HG03378 (cell line): ENCODE measurements around the gene ATPAF1.
A peak's percentile ranks its signal among the peaks of the same experiment; 100 is the strongest.
"Not testable (repeated sequence)": the region's sequence is repeated elsewhere in the genome, so short reads cannot be mapped to it uniquely, and the experiment has no call there.

Source experiments
- ATAC-seq: cut with Tn5 transposase; IDR thresholded peaks from one replicate; pipeline ENCODE4 v1.9.1; 2021; ENCODE audit warnings: mild to moderate bottlenecking, moderate library complexity; ENCODE audit not compliant: unreplicated experiment

The ATPAF1 gene

GRCh38 chr1:46681333-46682034, 13.3 kb upstream of the ATPAF1 start:
- no peak for ATAC-seq

- ATAC-seq: no peak
Observed at GRCh38 chr1:46679789-46680573, 11.8 kb upstream of the ATPAF1 start.

DNA sequence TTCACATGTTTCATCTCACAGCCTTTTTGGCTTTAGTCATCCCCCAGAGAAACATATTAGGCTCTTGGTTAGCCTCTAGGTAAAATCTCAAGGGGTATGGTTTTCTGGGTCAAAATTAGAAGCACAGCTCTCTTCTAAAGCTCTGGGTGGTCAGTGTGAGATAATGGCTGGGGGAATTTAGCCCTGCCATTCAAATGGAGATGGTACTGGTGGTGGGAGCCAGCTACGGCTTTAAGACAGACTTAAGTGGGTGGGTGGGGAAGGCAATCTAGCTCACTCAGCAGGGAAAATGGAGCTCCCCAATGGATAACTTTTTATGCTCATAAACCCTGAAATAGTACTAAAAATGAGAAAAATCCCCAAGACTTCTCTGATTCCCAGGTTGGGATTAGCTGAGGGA, 9.2 kb upstream of the ATPAF1 start:
- no peak for ATAC-seq

- ATAC-seq: no peak
Observed at GRCh38 chr1:46676531-46676930, 8.4 kb upstream of the ATPAF1 start.

- peak; percentile 55 for ATAC-seq
Observed at GRCh38 chr1:46675549-46676314, 7.6 kb upstream of the ATPAF1 start.

GRCh38 chr1:46673749-46674182, 5.6 kb upstream of the ATPAF1 start:
- ATAC-seq: no peak

DNA sequence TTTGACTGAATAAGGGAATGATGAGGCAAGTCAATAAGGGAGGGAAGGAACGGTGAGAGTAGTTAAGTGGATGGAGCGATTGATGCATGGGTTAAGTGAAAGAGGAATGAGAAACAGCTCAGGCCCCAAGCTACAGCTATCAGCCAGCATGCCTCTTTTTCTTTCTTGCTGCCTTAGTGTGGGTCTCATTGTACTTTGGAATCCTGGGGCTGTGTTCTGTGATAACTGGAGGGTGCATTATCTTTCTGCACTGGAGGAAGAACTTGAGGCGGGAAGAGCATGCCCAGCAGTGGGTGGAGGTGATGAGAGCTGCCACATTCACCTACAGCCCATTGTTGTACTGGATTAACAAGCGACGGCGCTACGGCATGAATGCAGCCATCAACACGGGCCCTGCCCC, 4.5 kb upstream of the ATPAF1 start:
- ATAC-seq: no peak

GRCh38 chr1:46671554-46671953, 3.4 kb upstream of the ATPAF1 start, which contains the start of gene TEX38:
TEX38 (plus strand) TSS chr1:46671854; CDS start chr1:46671935, 81 bp downstream.
- ATAC-seq: no peak

DNA sequence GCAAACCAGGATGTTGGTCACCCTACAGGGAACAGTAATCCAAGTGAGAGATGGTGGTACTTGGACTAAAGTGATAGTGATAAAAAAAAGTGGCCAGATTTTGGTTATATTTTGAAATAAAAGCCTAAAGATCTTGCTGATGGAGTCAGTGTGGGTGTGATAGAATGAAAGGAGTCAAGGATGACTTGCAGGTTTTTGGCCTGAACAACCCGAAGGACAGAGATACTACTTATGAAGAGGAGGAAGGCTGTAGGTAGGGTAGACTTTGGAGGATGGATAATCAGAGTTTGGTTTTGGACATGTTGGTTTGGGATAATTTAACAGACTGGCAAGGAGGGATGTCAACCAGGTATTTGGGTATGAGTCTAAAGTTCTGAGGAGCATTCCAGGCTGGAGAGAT, 2.0 kb upstream of the ATPAF1 start:
- ATAC-seq: no peak

DNA sequence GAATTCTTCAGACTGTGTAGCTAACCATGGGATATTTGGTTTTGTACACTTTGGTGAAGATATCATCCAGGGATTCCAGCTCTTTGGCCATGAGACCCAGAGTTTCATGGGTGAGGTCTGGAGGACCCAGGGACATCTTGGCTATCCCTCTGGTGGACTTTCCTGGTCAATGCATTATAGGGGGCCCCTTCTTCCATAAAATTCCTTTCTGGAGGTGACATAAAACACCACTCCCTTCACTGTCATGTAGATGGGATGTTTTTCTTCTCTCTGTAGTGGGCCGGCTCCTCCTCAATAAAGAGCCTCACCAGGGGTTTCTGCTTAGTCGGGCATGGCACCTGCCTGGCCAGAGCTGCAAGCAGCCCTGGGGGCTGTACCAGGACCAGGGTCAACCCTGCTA, 2.2 kb downstream of the ATPAF1 start:
- ATAC-seq: no peak

DNA sequence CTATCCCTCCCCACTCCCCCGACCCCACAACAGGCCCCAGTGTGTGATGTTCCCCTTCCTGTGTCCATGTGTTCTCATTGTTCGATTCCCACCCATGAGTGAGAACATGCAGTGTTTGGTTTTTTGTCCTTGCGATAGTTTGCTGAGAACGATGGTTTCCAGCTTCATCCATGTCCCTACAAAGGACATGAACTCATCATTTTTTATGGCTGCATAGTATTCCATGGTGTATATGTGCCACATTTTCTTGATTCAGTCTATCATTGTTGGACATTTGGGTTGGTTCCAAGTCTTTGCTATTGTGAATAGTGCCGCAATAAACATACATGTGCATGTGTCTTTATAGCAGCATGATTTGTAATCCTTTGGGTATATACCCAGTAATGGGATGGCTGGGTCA, 5.2 kb downstream of the ATPAF1 start:
- not testable (repeated sequence) for ATAC-seq

DNA sequence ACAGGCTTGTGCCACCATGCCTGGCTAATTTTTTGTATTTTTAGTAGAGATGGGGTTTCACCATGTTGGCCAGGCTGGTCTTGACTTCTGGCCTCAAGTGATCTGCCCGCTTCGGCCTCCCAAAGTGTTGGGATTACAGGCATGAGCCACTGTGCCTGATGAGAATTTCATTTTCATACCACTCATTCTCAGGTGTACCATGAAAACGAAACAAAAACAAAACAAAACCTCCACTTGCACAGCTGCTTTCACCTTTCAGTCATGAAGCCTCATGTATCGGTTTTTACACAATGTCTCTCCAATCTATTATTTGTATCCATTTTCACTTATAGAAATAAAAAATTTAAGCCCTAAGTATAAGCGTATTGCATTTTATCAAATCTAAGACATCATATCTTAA, 8.0 kb downstream of the ATPAF1 start:
- ATAC-seq: peak; percentile 61

DNA sequence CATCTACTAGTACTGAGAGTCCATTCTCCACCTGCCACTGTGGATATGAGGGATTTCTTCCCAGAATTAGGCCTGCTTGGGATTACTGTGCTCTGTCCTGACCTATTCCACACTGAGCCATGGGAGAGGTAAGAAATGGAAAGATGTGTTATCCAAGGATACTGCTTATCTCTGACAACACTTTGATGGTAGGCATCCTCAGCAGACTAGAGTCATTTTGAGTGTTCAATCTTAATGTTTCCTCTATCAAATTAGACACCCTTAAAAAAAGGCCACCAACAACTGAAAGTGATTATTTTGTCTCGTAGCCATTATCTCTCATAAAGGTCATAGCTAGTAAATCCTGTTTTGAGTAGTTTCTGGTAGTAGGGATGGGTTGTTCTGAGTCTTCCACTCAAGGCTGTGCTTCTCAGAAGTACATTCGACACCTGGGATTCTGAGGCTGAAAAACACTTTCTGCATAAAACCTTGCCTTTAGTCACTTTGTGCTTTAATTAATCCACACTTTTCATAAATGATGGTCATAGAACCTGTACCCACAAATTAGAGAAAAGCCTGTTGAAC, 8.8 kb downstream of the ATPAF1 start:
- ATAC-seq: no peak

GRCh38 chr1:46657775-46658174, 10.4 kb downstream of the ATPAF1 start:
- no peak for ATAC-seq

DNA sequence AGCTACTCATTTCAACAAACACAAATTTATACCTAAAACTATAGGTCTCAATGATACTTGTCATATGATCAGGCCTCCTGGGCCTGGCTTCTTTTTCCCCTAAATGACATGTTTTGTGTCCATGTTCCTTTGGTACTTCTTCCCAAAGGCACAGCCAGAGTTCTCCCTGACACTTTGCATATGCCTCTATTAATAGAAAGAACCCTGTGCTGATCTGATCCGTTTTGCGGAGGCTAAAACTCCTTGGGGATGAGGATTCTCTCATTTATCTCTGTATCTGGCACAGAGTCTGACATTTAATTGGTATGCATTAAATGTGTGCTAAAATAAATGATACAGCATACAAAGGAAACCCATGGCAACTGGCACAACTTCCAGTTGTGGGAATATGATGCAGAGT, 11.5 kb downstream of the ATPAF1 start:
- ATAC-seq: no peak

- ATAC-seq: no peak
Observed at GRCh38 chr1:46655848-46656247, 12.3 kb downstream of the ATPAF1 start.

- not testable (repeated sequence) for ATAC-seq
Observed at GRCh38 chr1:46654698-46655097, 13.5 kb downstream of the ATPAF1 start.

GRCh38 chr1:46654012-46654411, 14.2 kb downstream of the ATPAF1 start:
- no peak for ATAC-seq

DNA sequence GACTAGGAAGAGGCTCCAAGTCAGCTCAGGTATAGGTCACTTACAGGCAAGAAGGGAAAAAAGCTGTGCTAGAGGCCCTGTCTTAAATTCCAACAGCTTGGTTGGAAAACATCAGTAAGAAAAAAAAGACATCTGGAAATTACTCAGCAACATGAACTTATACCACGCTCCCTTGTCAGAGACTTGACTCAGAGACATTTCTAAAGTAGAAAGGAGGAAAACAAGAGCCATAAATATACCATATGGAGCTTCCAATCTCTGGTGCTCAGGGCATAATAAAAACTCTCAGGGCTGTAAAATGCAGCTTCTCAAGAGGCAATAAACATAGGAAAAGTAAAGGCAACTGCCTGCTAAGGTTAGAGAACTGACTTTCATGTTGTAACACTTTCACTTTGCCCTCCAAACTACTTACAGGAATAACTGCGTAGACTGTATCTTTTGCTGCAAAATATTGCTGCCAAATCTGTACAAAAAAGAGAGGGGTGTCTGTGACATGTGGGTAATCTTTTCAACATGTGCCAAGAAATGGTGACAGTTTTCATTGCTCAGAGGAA, 14.7 kb downstream of the ATPAF1 start:
- ATAC-seq: no peak

- no peak for ATAC-seq
Observed at GRCh38 chr1:46652321-46653100, 15.7 kb downstream of the ATPAF1 start.
